Measurements from ENCODE around the gene MFSD6.

DNA sequence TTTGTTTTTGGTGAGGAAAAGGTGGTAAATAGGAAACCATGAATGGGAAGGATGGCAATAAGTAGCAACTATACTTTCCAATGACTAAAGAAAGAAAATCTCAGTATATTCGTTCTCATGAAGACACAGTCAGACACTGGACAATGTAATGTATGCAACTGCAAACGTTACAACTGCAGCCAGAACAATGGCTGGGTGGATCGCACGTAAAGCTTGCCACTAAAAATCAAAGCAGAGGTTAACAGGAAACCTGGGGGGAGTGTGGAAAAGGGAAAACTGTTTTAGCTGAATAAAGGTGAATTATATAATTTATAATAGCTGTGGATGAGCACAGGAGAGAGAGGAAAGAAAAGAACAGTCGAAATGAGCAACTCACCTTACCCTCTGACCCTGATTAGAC is 93.1 kb downstream of the MFSD6 start:
- TF ChIP-seq, protein P1, sequence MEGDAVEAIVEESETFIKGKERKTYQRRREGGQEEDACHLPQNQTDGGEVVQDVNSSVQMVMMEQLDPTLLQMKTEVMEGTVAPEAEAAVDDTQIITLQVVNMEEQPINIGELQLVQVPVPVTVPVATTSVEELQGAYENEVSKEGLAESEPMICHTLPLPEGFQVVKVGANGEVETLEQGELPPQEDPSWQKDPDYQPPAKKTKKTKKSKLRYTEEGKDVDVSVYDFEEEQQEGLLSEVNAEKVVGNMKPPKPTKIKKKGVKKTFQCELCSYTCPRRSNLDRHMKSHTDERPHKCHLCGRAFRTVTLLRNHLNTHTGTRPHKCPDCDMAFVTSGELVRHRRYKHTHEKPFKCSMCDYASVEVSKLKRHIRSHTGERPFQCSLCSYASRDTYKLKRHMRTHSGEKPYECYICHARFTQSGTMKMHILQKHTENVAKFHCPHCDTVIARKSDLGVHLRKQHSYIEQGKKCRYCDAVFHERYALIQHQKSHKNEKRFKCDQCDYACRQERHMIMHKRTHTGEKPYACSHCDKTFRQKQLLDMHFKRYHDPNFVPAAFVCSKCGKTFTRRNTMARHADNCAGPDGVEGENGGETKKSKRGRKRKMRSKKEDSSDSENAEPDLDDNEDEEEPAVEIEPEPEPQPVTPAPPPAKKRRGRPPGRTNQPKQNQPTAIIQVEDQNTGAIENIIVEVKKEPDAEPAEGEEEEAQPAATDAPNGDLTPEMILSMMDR (IDR thresholded peaks at IDR 0.05), result no peak
- no peak for TF ChIP-seq POLR2A (IDR thresholded peaks at IDR 0.05)

All from esophagus squamous epithelium (tissue), 4 donors.